ENCODE measurements around the gene ADAMTSL3. TPM values are rescaled to one million over a fixed set of nuclear protein-coding genes. Genes with fewer than 3 reads are reported as not detected.

Gene ADAMTSL3
- polyA plus RNA-seq, 1 experiment, result 0.05 TPM

GRCh38 chr15:83869341-83869740, 215.4 kb downstream of the ADAMTSL3 start:
- H3K27ac ChIP-seq (ENCODE audit: low read depth, low read length), result no peak overlapping the region
- POLR2A ChIA-PET, result no interaction called here
- no peak for TF ChIP-seq CTCF (IDR thresholded peaks at IDR 0.05; ENCODE audit: low read depth, low read length)
- CTCF ChIA-PET, result no interaction called here
- H3K9me3 ChIP-seq (ENCODE audit: control insufficient read depth, insufficient read depth, low read length), result no peaks in the 10 kb centered on the region
- DNase-seq (ENCODE audit: low read depth, low spot score), result no peak
- no peaks in the 10 kb centered on the region for H3K27me3 ChIP-seq (ENCODE audit: control insufficient read depth, insufficient read depth, low read length)
- H3K4me3 ChIP-seq (ENCODE audit: low read depth, low read length), result no peak overlapping the region

GRCh38 chr15:83871808-83872559, 218.1 kb downstream of the ADAMTSL3 start:
- CTCF ChIA-PET, result no interaction called here
- no peak for DNase-seq (ENCODE audit: low read depth, low spot score)
- TF ChIP-seq CTCF (IDR thresholded peaks at IDR 0.05; ENCODE audit: low read depth, low read length), result no peak
- Histone ChIP-seq H3K9me3 (ENCODE audit: control insufficient read depth, insufficient read depth, low read length) (no peaks in the 10 kb centered on the region), H3K27me3 (ENCODE audit: control insufficient read depth, insufficient read depth, low read length) (no peaks in the 10 kb centered on the region), H3K27ac (ENCODE audit: low read depth, low read length) (no peak overlapping the region), H3K4me3 (ENCODE audit: low read depth, low read length) (no peak overlapping the region)
- POLR2A ChIA-PET, result no interaction called here

GRCh38 chr15:83873966-83874365, 220.0 kb downstream of the ADAMTSL3 start:
- TF ChIP-seq CTCF (IDR thresholded peaks at IDR 0.05; ENCODE audit: low read depth, low read length), result no peak
- H3K27ac ChIP-seq (ENCODE audit: low read depth, low read length), result no peak overlapping the region
- no peaks in the 10 kb centered on the region for H3K9me3 ChIP-seq (ENCODE audit: control insufficient read depth, insufficient read depth, low read length)
- ChIA-PET POLR2A (no interaction called here), CTCF (no interaction called here)
- H3K27me3 ChIP-seq (ENCODE audit: control insufficient read depth, insufficient read depth, low read length), result no peaks in the 10 kb centered on the region
- H3K4me3 ChIP-seq (ENCODE audit: low read depth, low read length), result no peak overlapping the region
- DNase-seq (ENCODE audit: low read depth, low spot score), result no peak

- TF ChIP-seq CTCF (IDR thresholded peaks at IDR 0.05; ENCODE audit: low read depth, low read length), result no peak
- Histone ChIP-seq H3K9me3 (ENCODE audit: control insufficient read depth, insufficient read depth, low read length) (no peaks in the 10 kb centered on the region), H3K4me3 (ENCODE audit: low read depth, low read length) (no peak overlapping the region), H3K27me3 (ENCODE audit: control insufficient read depth, insufficient read depth, low read length) (peaks cover 3% of the 10 kb centered on the region), H3K27ac (ENCODE audit: low read depth, low read length) (no peak overlapping the region)
- DNase-seq (ENCODE audit: low read depth, low spot score), result no peak
- CTCF ChIA-PET, result no interaction called here
- POLR2A ChIA-PET, result no interaction called here
Observed at GRCh38 chr15:83880529-83880928, 226.6 kb downstream of the ADAMTSL3 start.

- CTCF ChIA-PET, result no interaction called here
- POLR2A ChIA-PET, result no interaction called here
- no peak for DNase-seq (ENCODE audit: low read depth, low spot score)
- no peak for TF ChIP-seq CTCF (IDR thresholded peaks at IDR 0.05; ENCODE audit: low read depth, low read length)
- no peak overlapping the region for H3K27ac ChIP-seq (ENCODE audit: low read depth, low read length)
- H3K9me3 ChIP-seq (ENCODE audit: control insufficient read depth, insufficient read depth, low read length), result no peaks in the 10 kb centered on the region
- no peak overlapping the region for H3K4me3 ChIP-seq (ENCODE audit: low read depth, low read length)
- peaks cover 3% of the 10 kb centered on the region for H3K27me3 ChIP-seq (ENCODE audit: control insufficient read depth, insufficient read depth, low read length)
Observed at GRCh38 chr15:83881156-83881555, 227.2 kb downstream of the ADAMTSL3 start.

Measured in AG04450 (cell line).